Adrenal gland (tissue), 12 donors: ENCODE data around the gene DCUN1D2. TPM values are rescaled to one million over a fixed set of nuclear protein-coding genes. Genes with fewer than 3 reads are reported as not detected.

ENCODE experiments used
- DNase-seq, 7 donors: peaks; one replicate each; pipeline ENCODE4 v3.0.0-alpha.2; 2019 to 2020
- H3K27ac ChIP-seq, 5 donors: fragments of 200-600 bp; sonication (generic) in 4 of 5; 1 replicate in 3 of 5; 2 replicates in 2 of 5; pipeline versions ENCODE4 v1.5.1 to v1.8.0; 2016 to 2020; ENCODE audit warnings: mild to moderate bottlenecking in 1 of 5
- H3K27me3 ChIP-seq: fragments of 200-600 bp; 2 replicates; pipeline ENCODE4 v1.8.0; 2021
- H3K36me3 ChIP-seq, 2 donors: fragments of 200-600 bp; replicated peaks in 1 of 2; 1 replicate in 1 of 2; 2 replicates in 1 of 2; pipeline versions ENCODE4 v1.5.1 to v1.8.0; 2018 to 2022
- H3K4me1 ChIP-seq, 2 donors: fragments of 200-600 bp; replicated peaks in 1 of 2; 1 replicate in 1 of 2; 2 replicates in 1 of 2; pipeline versions ENCODE4 v1.5.1 to v1.8.0; 2018 to 2021
- H3K4me3 ChIP-seq, 4 donors: fragments of 200-600 bp; sonication (generic) in 3 of 4; one replicate each; pipeline ENCODE4 v1.5.1; 2016 to 2018
- H3K9me3 ChIP-seq, 3 donors: fragments of 200-600 bp; sonication (generic) in 1 of 3; replicated peaks in 1 of 3; 1 replicate in 2 of 3; 2 replicates in 1 of 3; pipeline versions ENCODE4 v1.5.1 to v1.8.0; 2016 to 2021
- CTCF ChIP-seq, 6 experiments: fragments of 450-650 bp in 4 of 6; fragments of 200-600 bp in 2 of 6; sonication (generic) in 1 of 6; IDR thresholded peaks; 1 replicate in 5 of 6; 2 replicates in 1 of 6; pipeline versions ENCODE4 v1.5.1 to v1.8.0; 2016 to 2021; ENCODE audit warnings: antibody characterized with exemption in 6 of 6, mild to moderate bottlenecking in 2 of 6, moderate library complexity in 1 of 6
- POLR2A ChIP-seq, 2 donors: fragments of 450-650 bp; IDR thresholded peaks; one replicate each; pipeline ENCODE4 v1.6.1; 2017; ENCODE audit warnings: antibody characterized with exemption in 2 of 2, mild to moderate bottlenecking in 2 of 2, moderate library complexity in 1 of 2
- WGBS, 4 donors: extraction: QIAGEN DNeasy Blood & Tissue Kit in 2 of 4; methylation state at CpG; one replicate each; pipeline versions ENCODE4 v1.1.5 to v1.1.7; 2013 to 2017; 5-methylcytosine and 5-hydroxymethylcytosine counted together
- intact Hi-C, 2 donors: fragments of 100-400 bp; cut with DNase I; formaldehyde crosslinking; loops; one replicate each; pipeline versions ENCODE4 v1.14.1 to v1.15.0; 2022 to 2023
- polyA plus RNA-seq, 3 donors: library from polyadenylated mRNA; stranded (reverse); fragments of 200-250 nt in 2 of 3; fragments of 350-450 nt in 1 of 3; fragmentation: Illumina TruSeq in 1 of 3; extraction: RNeasy Lipid Tissue Mini Kit (QIAGEN cat#74804) in 1 of 3; gene quantifications; one replicate each; pipeline ENCODE4 v1.2.3, GENCODE V29; 2013 to 2014
- small RNA-seq, 2 donors: library from RNA; depleted of rRNA; stranded (forward); fragments of <200 nt; gene quantifications; one replicate each; pipeline ENCODE3, GENCODE V24; 2016
- total RNA-seq, 9 donors: library from RNA; depleted of rRNA in 4 of 9; stranded (reverse); fragments of >200 nt in 4 of 9; fragments of 120-200 nt in 1 of 9; fragmentation: NEBNext Ultra II Directional in 1 of 9; extraction: Animal tissue kit (Norgen Biotek cat#: 25700) in 1 of 9; gene quantifications; one replicate each; pipeline versions ENCODE4 v1.1.0 to v1.2.4, GENCODE V29; 2013 to 2023
- donor health status: healthy with polysubstance abuse.
- donor health status: Bipolar disorder and iron deficiency.
- donor health status: DM: yes; HTN: yes; CAD: no.
- donor health status: DM: no; HTN: no; CAD: no.
- donor health status: DM: no; HTN: no; CAD: no.
- donor health status: DM: yes; HTN: yes; CAD: no.

Gene DCUN1D2
- total and polyA plus RNA-seq, 12 donors = 8.1 to 28.0 (median 18.8) TPM

GRCh38 chr13:113407103-113407530, 83.4 kb downstream of the DCUN1D2 start:
- Histone ChIP-seq H3K4me1 (no peaks in the 10 kb centered on the region), H3K9me3 (no peaks in the 10 kb centered on the region), H3K4me3 (no peak overlapping the region), H3K27me3 (no peaks in the 10 kb centered on the region), H3K27ac (no peak overlapping the region), H3K36me3 (no peaks in the 10 kb centered on the region)
- no peak for TF ChIP-seq POLR2A (IDR thresholded peaks at IDR 0.05)
- TF ChIP-seq CTCF (IDR thresholded peaks at IDR 0.05) = no peak
- intact Hi-C loops = loop anchor here in 1 of 2 donors (10.0 kb wide), 1 partner anchor 472 kb away; no protein-coding TSS in a partner anchor
- WGBS, 4 donors = 81 to 86% (median 84%) methylated on average over 10 to 21 of the region's 21 CpGs
- no peak for DNase-seq

- DNase-seq = peak in 1 of 7 donors; percentile 16
- Histone ChIP-seq H3K27me3 (peaks cover 3% of the 10 kb centered on the region), H3K4me3 (no peak overlapping the region), H3K36me3 (no peaks in the 10 kb centered on the region), H3K27ac (no peak overlapping the region), H3K4me1 (no peaks in the 10 kb centered on the region), H3K9me3 (no peaks in the 10 kb centered on the region)
- 80 to 86% (median 82%) methylated on average over 15 to 28 of the region's 28 CpGs for WGBS, 4 donors
- intact Hi-C loops = loop anchor here in 1 of 2 donors (10.0 kb wide), 1 partner anchor 472 kb away; no protein-coding TSS in a partner anchor
- no peak for TF ChIP-seq CTCF (IDR thresholded peaks at IDR 0.05)
- TF ChIP-seq POLR2A (IDR thresholded peaks at IDR 0.05) = no peak
Observed at GRCh38 chr13:113406321-113407102, 84.0 kb downstream of the DCUN1D2 start.

Small RNAs within 50 kb of the gene (small RNA-seq; reads per million reads assigned to genes)
- 0 reads per million in 2 donors for gene RNU1-16P

Other genes starting within 250 kb of the DCUN1D2 start
- 100 to 1,000 TPM in 8 of 9 donors, 10 to 100 TPM in 1; 70.5 to 267 (median 184) TPM for gene LAMP1, start 193.5 kb downstream of the DCUN1D2 start, total RNA-seq
- gene LAMP1, start 193.5 kb downstream of the DCUN1D2 start, polyA plus RNA-seq = 100 to 1,000 TPM in 1 of 3 donors, 10 to 100 TPM in 2; 40.6 to 106 (median 42.2) TPM
- gene GRTP1, start 126.6 kb downstream of the DCUN1D2 start, total RNA-seq = 10 to 100 TPM in 7 of 9 donors, 1 to 10 TPM in 2; 1.8 to 28.0 (median 15.0) TPM
- 1 to 10 TPM; 6.8 to 7.9 (median 7.0) TPM for gene GRTP1, start 126.6 kb downstream of the DCUN1D2 start, polyA plus RNA-seq
- 10 to 100 TPM in 2 of 9 donors, 1 to 10 TPM in 7; 2.7 to 14.2 (median 4.4) TPM for gene ADPRHL1, start 37.2 kb downstream of the DCUN1D2 start, total RNA-seq
- 1 to 10 TPM; 2.0 to 4.2 (median 3.3) TPM for gene ADPRHL1, start 37.2 kb downstream of the DCUN1D2 start, polyA plus RNA-seq
- 10 to 100 TPM; 24.2 to 50.0 (median 35.6) TPM for gene TFDP1, start 94.0 kb upstream of the DCUN1D2 start, total RNA-seq
- gene TFDP1, start 94.0 kb upstream of the DCUN1D2 start, polyA plus RNA-seq = 10 to 100 TPM; 16.5 to 36.0 (median 22.8) TPM
- under 1 TPM in 1 of 9 donors, not detected in 8; 0.17 TPM for gene ATP4B, start 167.5 kb upstream of the DCUN1D2 start, total RNA-seq
- not detected for gene ATP4B, start 167.5 kb upstream of the DCUN1D2 start, polyA plus RNA-seq
- under 1 TPM in 2 of 9 donors, not detected in 7; 0.22 to 0.38 TPM for gene GRK1, start 176.5 kb upstream of the DCUN1D2 start, total RNA-seq
- gene GRK1, start 176.5 kb upstream of the DCUN1D2 start, polyA plus RNA-seq = under 1 TPM in 1 of 3 donors, not detected in 2; 0.04 TPM